Brain microvascular endothelial cell (primary cell): ENCODE measurements around the gene ARMC8.

ENCODE experiments used
- DNase-seq: peaks from one replicate; pipeline ENCODE4 v3.0.0-alpha.2; 2020
- H3K27ac ChIP-seq: fragments of 250-450 bp; sonication (Bioruptor Pico); 2 replicates; pipeline ENCODE4 v1.5.1; 2020; ENCODE audit warnings: mild to moderate bottlenecking, moderate library complexity
- H3K27me3 ChIP-seq: fragments of 250-450 bp; sonication (Bioruptor Pico); replicated peaks from 2 replicates; pipeline ENCODE4 v1.5.1; 2020; ENCODE audit warnings: mild to moderate bottlenecking
- H3K36me3 ChIP-seq: fragments of 250-450 bp; sonication (Bioruptor Pico); replicated peaks from 2 replicates; pipeline ENCODE4 v1.5.1; 2020; ENCODE audit warnings: mild to moderate bottlenecking
- H3K4me3 ChIP-seq: 2 replicates; pipeline ENCODE4 v1.5.1; 2011; ENCODE audit warnings: low read depth, mild to moderate bottlenecking, control low read depth, low read length, moderate library complexity
- in situ Hi-C: cut with HindIII; loops from 2 replicates; pipeline ENCODE4 v1.10.0; 2017; ENCODE audit warnings: low sequenced_read_pairs, low pct_ligation_motif_present
- TF ChIP-seq, protein P1 (sequence below): IDR thresholded peaks from 2 replicates; pipeline ENCODE4 v1.5.1; 2011; ENCODE audit warnings: low read depth, mild to moderate bottlenecking, moderate library complexity, low read length, control low read depth, inconsistent platforms; ENCODE audit errors: missing control alignments

Gene ARMC8

DNA sequence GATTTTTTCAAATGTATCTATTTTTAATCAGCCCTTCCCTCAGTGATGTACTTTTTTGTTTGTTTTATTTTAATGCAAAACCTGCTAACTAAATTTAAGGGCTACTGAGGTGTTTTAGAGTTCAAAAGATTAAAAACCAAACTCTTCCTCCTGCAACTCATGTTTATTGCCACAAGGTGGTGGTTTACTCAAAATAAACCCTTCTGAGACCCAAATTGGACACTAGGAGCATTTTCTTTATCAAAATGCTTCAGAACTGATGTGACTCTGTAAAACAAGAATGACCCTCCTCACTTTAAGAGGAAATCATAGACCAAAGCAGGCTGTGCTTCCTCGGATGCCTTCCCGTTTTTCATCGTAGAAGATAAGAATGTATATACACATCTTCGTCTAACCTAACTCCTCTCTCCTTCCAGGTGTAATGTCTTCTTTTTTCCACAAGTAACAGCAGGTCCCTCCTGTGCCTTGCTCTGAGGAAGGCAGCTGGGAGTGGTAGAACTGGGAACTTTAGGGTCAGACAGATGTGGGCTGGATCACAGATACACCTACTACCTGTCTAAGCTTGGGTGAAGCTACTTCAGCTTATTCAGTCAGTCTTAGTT lies 145.5 kb downstream of the ARMC8 start:
- Histone ChIP-seq H3K27ac (no peak overlapping the region), H3K4me3 (no peak overlapping the region), H3K36me3 (no peaks in the 10 kb centered on the region), H3K27me3 (peaks cover 3% of the 10 kb centered on the region)
- TF ChIP-seq, protein P1, sequence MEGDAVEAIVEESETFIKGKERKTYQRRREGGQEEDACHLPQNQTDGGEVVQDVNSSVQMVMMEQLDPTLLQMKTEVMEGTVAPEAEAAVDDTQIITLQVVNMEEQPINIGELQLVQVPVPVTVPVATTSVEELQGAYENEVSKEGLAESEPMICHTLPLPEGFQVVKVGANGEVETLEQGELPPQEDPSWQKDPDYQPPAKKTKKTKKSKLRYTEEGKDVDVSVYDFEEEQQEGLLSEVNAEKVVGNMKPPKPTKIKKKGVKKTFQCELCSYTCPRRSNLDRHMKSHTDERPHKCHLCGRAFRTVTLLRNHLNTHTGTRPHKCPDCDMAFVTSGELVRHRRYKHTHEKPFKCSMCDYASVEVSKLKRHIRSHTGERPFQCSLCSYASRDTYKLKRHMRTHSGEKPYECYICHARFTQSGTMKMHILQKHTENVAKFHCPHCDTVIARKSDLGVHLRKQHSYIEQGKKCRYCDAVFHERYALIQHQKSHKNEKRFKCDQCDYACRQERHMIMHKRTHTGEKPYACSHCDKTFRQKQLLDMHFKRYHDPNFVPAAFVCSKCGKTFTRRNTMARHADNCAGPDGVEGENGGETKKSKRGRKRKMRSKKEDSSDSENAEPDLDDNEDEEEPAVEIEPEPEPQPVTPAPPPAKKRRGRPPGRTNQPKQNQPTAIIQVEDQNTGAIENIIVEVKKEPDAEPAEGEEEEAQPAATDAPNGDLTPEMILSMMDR: peak; percentile 53
- DNase-seq: peak; percentile 17
- in situ Hi-C loops: no loop called here

DNA sequence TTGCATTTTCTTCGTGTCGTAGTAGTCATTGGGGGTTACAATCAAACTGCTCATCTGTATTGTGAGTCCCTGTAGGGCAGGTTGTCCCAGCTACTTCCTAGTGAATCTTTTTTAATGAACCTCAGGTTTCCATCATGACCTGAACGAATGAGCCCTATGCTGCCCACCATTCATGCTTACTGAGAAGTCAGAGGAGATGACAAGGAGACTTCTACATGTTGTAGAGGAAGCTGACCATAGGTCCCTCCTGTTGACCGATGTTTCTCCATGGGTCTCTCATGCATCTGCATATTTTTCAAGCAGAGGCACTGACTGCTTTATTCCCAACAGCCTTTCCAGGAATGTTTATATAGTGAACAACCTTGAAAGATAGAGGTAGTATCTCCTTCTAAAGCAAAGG lies 147.5 kb downstream of the ARMC8 start:
- Histone ChIP-seq H3K27ac (no peak overlapping the region), H3K27me3 (peaks cover 3% of the 10 kb centered on the region), H3K4me3 (no peak overlapping the region), H3K36me3 (no peaks in the 10 kb centered on the region)
- TF ChIP-seq, protein P1: no peak
- no peak for DNase-seq
- in situ Hi-C loops: no loop called here

DNA sequence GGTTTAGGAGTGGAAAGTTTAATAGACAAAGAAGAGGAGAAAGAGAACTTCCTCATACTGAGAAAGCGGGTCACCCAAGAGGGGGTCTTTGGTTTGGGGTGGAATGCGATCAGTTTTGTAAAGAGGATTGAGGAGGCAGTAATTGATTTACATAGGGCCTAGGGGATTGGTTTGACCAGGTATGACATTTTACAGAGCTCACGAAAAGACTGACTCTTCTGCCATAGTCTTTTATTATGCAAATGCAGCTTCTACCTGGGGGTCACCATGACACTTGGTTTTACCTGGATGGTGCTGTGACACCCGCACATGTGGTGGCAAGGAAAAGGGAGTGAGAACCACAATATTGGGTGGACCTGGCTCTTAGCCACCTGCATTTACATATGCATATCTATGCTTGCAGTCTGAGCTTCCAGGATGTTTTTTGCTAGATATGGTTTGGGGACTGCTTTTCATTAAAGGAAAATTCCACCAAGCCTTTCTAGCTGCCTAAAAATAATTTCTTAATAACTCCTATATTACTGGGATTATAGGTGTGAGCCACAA lies 149.4 kb downstream of the ARMC8 start:
- in situ Hi-C loops: no loop called here
- no peak for DNase-seq
- H3K4me3 ChIP-seq: no peak overlapping the region
- H3K27ac ChIP-seq: no peak overlapping the region
- TF ChIP-seq, protein P1: no peak
- peaks cover 3% of the 10 kb centered on the region for H3K27me3 ChIP-seq
- no peaks in the 10 kb centered on the region for H3K36me3 ChIP-seq

DNA sequence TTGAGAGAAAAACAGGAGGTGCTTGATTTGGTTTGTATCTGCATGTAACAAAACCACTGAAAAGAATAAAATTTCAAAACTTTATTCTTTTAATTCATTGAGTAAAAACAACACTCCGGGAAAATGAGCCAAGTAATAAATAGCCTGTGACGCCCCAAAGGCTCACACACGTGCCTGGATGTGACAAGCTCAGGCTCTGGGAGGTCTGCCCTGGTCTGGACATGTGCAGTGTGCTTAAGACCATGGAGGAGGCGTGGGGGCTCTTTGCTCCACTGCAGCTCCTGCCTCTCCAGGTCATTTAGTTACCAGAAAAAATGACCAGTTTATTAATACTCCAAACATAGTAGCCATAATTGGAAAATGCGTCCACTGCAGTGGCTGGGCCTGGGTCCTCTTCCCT lies 151.1 kb downstream of the ARMC8 start:
- Histone ChIP-seq H3K27ac (no peak overlapping the region), H3K27me3 (peaks cover 3% of the 10 kb centered on the region), H3K4me3 (no peak overlapping the region), H3K36me3 (no peaks in the 10 kb centered on the region)
- no peak for DNase-seq
- TF ChIP-seq, protein P1: no peak
- in situ Hi-C loops: no loop called here

DNA sequence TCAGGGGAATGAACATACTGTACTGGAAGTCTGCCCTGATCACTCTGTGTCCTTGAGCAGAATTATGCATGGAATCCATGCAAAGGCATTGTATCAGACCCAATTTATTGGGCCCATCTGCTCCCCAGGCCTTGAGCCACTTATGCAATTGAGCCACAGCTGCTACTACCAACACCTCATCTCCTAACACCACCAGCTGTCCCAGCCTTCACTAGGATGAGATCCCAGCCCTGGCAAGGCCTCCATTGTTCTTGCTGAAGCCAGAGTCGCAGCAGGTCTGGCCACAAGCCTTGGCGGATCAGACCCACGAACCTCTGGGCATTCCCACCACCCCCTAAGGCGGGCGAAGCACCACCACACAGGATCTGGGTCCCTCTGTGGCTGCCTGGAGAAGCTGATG lies 151.7 kb downstream of the ARMC8 start:
- DNase-seq: no peak
- Histone ChIP-seq H3K27ac (no peak overlapping the region), H3K4me3 (no peak overlapping the region), H3K36me3 (no peaks in the 10 kb centered on the region), H3K27me3 (peaks cover 3% of the 10 kb centered on the region)
- in situ Hi-C loops: no loop called here
- TF ChIP-seq, protein P1: no peak

DNA sequence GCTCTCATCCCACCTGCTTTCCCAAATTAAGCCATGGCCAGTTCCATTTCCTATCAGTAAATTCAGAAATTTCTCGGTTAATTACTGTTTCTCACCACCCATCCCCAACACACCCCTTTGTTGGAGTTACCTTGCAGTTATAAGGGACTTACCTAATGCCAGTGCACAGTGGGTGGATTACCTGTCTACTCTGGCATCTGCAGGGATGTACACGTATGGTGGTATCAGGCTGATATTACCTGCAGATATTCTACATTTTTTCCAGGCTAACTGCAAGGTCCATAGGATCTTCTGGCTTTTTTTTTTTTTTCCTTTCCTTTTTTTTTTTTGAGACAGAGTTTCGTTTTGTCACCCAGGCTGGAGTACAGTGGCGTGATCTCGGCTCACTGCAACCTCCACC lies 153.4 kb downstream of the ARMC8 start:
- H3K27me3 ChIP-seq: no peaks in the 10 kb centered on the region
- no peak overlapping the region for H3K27ac ChIP-seq
- in situ Hi-C loops: no loop called here
- no peaks in the 10 kb centered on the region for H3K36me3 ChIP-seq
- H3K4me3 ChIP-seq: no peak overlapping the region
- DNase-seq: no peak
- TF ChIP-seq, protein P1: no peak
